ENCODE results near the gene PARD3B. TPM values are rescaled to one million over a fixed set of nuclear protein-coding genes. Genes with fewer than 3 reads are reported as not detected.

The PARD3B gene
- total RNA-seq, 1 experiment from 2014 or later, result 2.0 TPM

DNA sequence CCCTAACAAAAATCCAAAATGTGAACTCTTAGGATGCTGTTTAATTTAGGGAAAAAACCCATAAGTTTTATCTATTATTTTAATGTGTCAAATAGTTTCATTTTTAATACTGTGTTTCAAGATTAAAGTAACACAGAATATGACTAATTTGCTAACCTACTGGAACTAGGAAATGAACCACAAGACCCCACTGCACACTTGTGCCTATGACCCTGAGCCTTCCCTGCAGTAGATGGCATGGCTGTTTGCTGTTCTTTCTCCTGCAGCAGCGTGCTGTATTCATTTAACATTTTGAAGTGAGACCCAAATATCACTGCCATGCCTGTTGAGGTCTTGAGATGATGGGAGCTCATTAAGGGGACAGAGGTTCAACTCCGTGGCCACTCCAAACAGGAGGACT lies 571.9 kb downstream of the PARD3B start (continued):
- no peak for TF ChIP-seq ELF1 (IDR thresholded peaks at IDR 0.05; ENCODE audit: borderline replicate concordance, low read depth)

DNA sequence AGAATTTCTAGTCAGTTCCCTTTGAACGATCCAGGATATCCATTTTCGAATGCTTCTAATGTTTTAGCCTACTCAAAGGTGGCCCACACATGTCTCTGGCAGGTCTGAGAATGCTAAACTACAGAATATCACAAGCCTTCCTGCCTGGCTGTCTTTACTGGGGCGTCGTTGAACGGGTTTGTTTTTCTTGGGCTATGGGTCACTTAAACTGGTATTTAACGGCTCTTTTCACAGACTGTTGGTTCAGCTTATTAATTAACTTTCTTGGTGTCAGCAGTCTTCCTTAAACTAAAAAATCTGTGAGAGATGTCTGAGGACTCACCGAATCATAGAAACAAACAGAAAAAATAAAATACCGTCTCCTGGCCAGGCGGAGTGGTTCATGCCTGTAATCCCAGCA lies 573.9 kb downstream of the PARD3B start:
- H3K4me2 ChIP-seq (ENCODE audit: low read length), result no peak overlapping the region
- no peak for ATAC-seq
- H3K9me3 ChIP-seq (ENCODE audit: control insufficient read depth in 1 of 2, insufficient read depth in 1 of 2, low read depth in 1 of 2, low read length in 2 of 2), result no peaks in the 10 kb centered on the region
- H3K9ac ChIP-seq (ENCODE audit: low read length), result no peak overlapping the region
- H4K20me1 ChIP-seq (ENCODE audit: insufficient read depth), result no peaks in the 10 kb centered on the region
- H3K4me3 ChIP-seq (replicated peaks in 1 of 2; ENCODE audit: low read depth in 1 of 2, low read length in 2 of 2), result no peak overlapping the region
- H3K27me3 ChIP-seq (ENCODE audit: insufficient read depth, low read length), result no peaks in the 10 kb centered on the region
- H3K27ac ChIP-seq (ENCODE audit: low read depth, low read length), result no peak overlapping the region
- CTCF ChIA-PET, result no interaction called here
- no peaks in the 10 kb centered on the region for H3K9me2 ChIP-seq (ENCODE audit: insufficient read depth)
- H2AFZ ChIP-seq (ENCODE audit: low read depth, low read length, poor library complexity, severe bottlenecking), result no peak overlapping the region
- RAD21 ChIA-PET (ENCODE audit: low non-redundant PET in 1 of 2, low total read pairs in 2 of 2, uncharacterized antibody in 2 of 2, unreplicated experiment in 2 of 2), result no interaction called here
- H3K4me1 ChIP-seq (ENCODE audit: control insufficient read depth in 1 of 2, insufficient read depth in 2 of 2, low read length in 2 of 2), result no peaks in the 10 kb centered on the region
- intact Hi-C loops (cut with micrococcal nuclease), result no loop called here
- no TSS peak for BruUV-seq (replicated peaks)
- no peak for DNase-seq (ENCODE audit: low read depth, low spot score)
- TF ChIP-seq FOSL1 (IDR thresholded peaks at IDR 0.05; ENCODE audit: low read depth) (no peak), CEBPB (IDR thresholded peaks at IDR 0.05; ENCODE audit: low read depth) (no peak), EZH2 (IDR thresholded peaks at IDR 0.05) (no peak), JUND (IDR thresholded peaks at IDR 0.05) (no peak), RAD21 (IDR thresholded peaks at IDR 0.05; ENCODE audit: low read depth) (no peak), EGR1 (IDR thresholded peaks at IDR 0.05; ENCODE audit: low read depth) (no peak), ZNF274 (IDR thresholded peaks at IDR 0.05; ENCODE audit: low read depth, low read length) (no peak), SRF (IDR thresholded peaks at IDR 0.05; ENCODE audit: low read depth) (no peak), ELF1 (IDR thresholded peaks at IDR 0.05; ENCODE audit: borderline replicate concordance, low read depth) (no peak), EZH2phosphoT487 (IDR thresholded peaks at IDR 0.05; ENCODE audit: borderline replicate concordance) (no peak)
- TF ChIP-seq, protein P1, sequence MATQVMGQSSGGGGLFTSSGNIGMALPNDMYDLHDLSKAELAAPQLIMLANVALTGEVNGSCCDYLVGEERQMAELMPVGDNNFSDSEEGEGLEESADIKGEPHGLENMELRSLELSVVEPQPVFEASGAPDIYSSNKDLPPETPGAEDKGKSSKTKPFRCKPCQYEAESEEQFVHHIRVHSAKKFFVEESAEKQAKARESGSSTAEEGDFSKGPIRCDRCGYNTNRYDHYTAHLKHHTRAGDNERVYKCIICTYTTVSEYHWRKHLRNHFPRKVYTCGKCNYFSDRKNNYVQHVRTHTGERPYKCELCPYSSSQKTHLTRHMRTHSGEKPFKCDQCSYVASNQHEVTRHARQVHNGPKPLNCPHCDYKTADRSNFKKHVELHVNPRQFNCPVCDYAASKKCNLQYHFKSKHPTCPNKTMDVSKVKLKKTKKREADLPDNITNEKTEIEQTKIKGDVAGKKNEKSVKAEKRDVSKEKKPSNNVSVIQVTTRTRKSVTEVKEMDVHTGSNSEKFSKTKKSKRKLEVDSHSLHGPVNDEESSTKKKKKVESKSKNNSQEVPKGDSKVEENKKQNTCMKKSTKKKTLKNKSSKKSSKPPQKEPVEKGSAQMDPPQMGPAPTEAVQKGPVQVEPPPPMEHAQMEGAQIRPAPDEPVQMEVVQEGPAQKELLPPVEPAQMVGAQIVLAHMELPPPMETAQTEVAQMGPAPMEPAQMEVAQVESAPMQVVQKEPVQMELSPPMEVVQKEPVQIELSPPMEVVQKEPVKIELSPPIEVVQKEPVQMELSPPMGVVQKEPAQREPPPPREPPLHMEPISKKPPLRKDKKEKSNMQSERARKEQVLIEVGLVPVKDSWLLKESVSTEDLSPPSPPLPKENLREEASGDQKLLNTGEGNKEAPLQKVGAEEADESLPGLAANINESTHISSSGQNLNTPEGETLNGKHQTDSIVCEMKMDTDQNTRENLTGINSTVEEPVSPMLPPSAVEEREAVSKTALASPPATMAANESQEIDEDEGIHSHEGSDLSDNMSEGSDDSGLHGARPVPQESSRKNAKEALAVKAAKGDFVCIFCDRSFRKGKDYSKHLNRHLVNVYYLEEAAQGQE (IDR thresholded peaks at IDR 0.05; ENCODE audit: low read depth), result no peak
- TF ChIP-seq, protein P2, sequence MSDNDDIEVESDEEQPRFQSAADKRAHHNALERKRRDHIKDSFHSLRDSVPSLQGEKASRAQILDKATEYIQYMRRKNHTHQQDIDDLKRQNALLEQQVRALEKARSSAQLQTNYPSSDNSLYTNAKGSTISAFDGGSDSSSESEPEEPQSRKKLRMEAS (IDR thresholded peaks at IDR 0.05), result no peak
- TF ChIP-seq, protein P3, sequence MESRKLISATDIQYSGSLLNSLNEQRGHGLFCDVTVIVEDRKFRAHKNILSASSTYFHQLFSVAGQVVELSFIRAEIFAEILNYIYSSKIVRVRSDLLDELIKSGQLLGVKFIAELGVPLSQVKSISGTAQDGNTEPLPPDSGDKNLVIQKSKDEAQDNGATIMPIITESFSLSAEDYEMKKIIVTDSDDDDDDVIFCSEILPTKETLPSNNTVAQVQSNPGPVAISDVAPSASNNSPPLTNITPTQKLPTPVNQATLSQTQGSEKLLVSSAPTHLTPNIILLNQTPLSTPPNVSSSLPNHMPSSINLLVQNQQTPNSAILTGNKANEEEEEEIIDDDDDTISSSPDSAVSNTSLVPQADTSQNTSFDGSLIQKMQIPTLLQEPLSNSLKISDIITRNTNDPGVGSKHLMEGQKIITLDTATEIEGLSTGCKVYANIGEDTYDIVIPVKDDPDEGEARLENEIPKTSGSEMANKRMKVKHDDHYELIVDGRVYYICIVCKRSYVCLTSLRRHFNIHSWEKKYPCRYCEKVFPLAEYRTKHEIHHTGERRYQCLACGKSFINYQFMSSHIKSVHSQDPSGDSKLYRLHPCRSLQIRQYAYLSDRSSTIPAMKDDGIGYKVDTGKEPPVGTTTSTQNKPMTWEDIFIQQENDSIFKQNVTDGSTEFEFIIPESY (IDR thresholded peaks at IDR 0.05; ENCODE audit: extremely low read depth, insufficient replicate concordance, low read length), result no peak
- H3K36me3 ChIP-seq (ENCODE audit: control insufficient read depth in 1 of 2, insufficient read depth in 2 of 2, low read length in 2 of 2), result no peaks in the 10 kb centered on the region
- POLR2A ChIA-PET, result no interaction called here
- no peaks in the 10 kb centered on the region for H3K79me2 ChIP-seq (ENCODE audit: insufficient read depth, low read length)
